ENCODE measurements around the gene RALGPS2. TPM values are rescaled to one million over a fixed set of nuclear protein-coding genes. Genes with fewer than 3 reads are reported as not detected.

RALGPS2 gene
- total and polyA plus RNA-seq, 2 of the 8 experiments (the other 6 are each of a cell fraction or from before 2014, with no cell fraction given): 6.7 to 38.0 TPM

DNA sequence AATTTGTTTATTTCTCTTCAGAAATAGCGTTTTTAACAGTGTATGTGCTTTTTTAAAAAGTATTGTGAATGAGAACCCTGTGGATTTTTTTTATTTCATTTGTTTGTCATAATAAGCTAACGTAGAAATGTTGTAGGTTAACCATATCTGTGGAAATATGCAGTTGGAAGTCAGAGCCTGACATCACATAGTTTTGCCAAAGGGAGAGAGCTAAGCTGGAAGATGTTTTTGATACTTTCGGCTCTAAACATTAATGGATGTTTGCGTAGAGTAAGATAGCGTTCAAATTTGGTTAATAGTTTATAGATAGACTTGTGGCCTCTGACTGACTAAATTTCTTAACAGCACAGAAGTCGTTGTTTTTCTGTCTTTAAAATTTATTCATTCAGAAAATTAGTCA, 193.3 kb downstream of the RALGPS2 start:
- CTCF ChIA-PET (ENCODE audit: partially characterized antibody): interaction anchor here (2.2 kb wide), 1 partner anchor 84 kb away, joined by 11 read pairs; no protein-coding TSS in a partner anchor
- Histone ChIP-seq H3K23me2 (ENCODE audit: low read depth, low read length) (no peaks in the 10 kb centered on the region), H4K91ac (replicated peaks; ENCODE audit: insufficient read length, low read length) (no peak overlapping the region), H3K56ac (replicated peaks; ENCODE audit: insufficient read length, low read depth, low read length) (no peak overlapping the region), H3K4ac (replicated peaks; ENCODE audit: insufficient read length, low read depth, low read length) (no peak overlapping the region), H2BK120ac (replicated peaks; ENCODE audit: low read depth, low read length) (no peak overlapping the region), H2BK12ac (ENCODE audit: low read depth, low read length) (no peak overlapping the region), H3K27me3 (replicated peaks in 1 of 4; ENCODE audit: control insufficient read depth in 3 of 4, extremely low read depth in 1 of 4, insufficient read depth in 3 of 4, low read length in 3 of 4) (no peaks in the 10 kb centered on the region), H3K14ac (ENCODE audit: insufficient read length) (no peak overlapping the region), H3K4me3 (ENCODE audit: extremely low read depth in 1 of 4, insufficient read depth in 2 of 4, low read depth in 3 of 4, low read length in 4 of 4) (no peak overlapping the region), H3K18ac (ENCODE audit: extremely low read depth, low read length) (no peak overlapping the region), H3K9me3 (ENCODE audit: insufficient read depth in 2 of 2, low read depth in 1 of 2, low read length in 1 of 2) (no peaks in the 10 kb centered on the region), H3K79me1 (ENCODE audit: low read depth, low read length) (no peaks in the 10 kb centered on the region), H4K20me1 (replicated peaks in 1 of 2; ENCODE audit: control insufficient read depth in 1 of 2, insufficient read depth in 2 of 2, low read length in 2 of 2) (no peaks in the 10 kb centered on the region), H3K36me3 (ENCODE audit: control insufficient read depth in 2 of 4, insufficient read depth in 4 of 4, low read length in 3 of 4) (peaks cover 0 to 5% (median 1%) of the 10 kb centered on the region in 4 experiments; a peak in 2 of 8 replicates), H2BK5ac (ENCODE audit: low read depth, low read length) (no peak overlapping the region), H2AFZ (ENCODE audit: low read length) (no peak overlapping the region), H2AK5ac (ENCODE audit: low read depth, low read length) (no peak overlapping the region), H4K5ac (ENCODE audit: insufficient read length, low read depth, low read length) (no peak overlapping the region), H3K4me2 (ENCODE audit: insufficient read depth in 1 of 2, low read depth in 2 of 2, low read length in 2 of 2) (no peak overlapping the region), H3K9ac (replicated peaks in 1 of 4; ENCODE audit: extremely low read depth in 1 of 4, low read depth in 3 of 4, low read length in 3 of 4) (no peak overlapping the region), H2BK20ac (ENCODE audit: low read length) (no peak overlapping the region), H3K27ac (ENCODE audit: low read depth, low read length) (no peak overlapping the region), H3K79me2 (ENCODE audit: control insufficient read depth in 1 of 2, insufficient read depth in 2 of 2, low read length in 2 of 2) (no peaks in the 10 kb centered on the region), H3K23ac (ENCODE audit: insufficient read length) (no peak overlapping the region), H4K8ac (ENCODE audit: extremely low read depth, insufficient read depth, low read length) (no peak overlapping the region), H3K4me1 (replicated peaks in 1 of 4; ENCODE audit: control insufficient read depth in 3 of 4, insufficient read depth in 4 of 4, low read length in 3 of 4) (0 out of 7 replicates have a peak, but pooled peaks cover 0 to 2% (median 0%) of the 10 kb centered on the region in 4 experiments), H2BK15ac (ENCODE audit: low read length) (no peak overlapping the region)
- FAIRE-seq: no peak
- POLR2A ChIA-PET (ENCODE audit: partially characterized antibody): no interaction called here
- 90% methylated on average over 6 of the region's 6 CpGs; no CpG with 5 or more reads in 1 of the 2 experiments for WGBS, 2 experiments (ENCODE audit: extremely low coverage in 1 of 2, insufficient coverage in 1 of 2, insufficient read length in 1 of 2, insufficient replicate concordance in 2 of 2, low coverage in 1 of 2, low lambda C conversion rate in 2 of 2, missing lambda C conversion rate in 1 of 2)
- DNase-seq (ENCODE audit: low read depth in 1 of 2, low spot score in 2 of 2): no peak
- TF ChIP-seq SRF (IDR thresholded peaks at IDR 0.05; ENCODE audit: low read depth, low read length) (no peak), E2F6 (IDR thresholded peaks at IDR 0.05) (no peak), SP2 (IDR thresholded peaks at IDR 0.05; ENCODE audit: low read length) (no peak), ASH2L (IDR thresholded peaks at IDR 0.05; ENCODE audit: low read length) (no peak), BCL11A (IDR thresholded peaks at IDR 0.05; ENCODE audit: low read depth in 2 of 2, low read length in 2 of 2) (no peak), CTBP2 (IDR thresholded peaks at IDR 0.05; ENCODE audit: borderline replicate concordance, insufficient read depth, insufficient read length, low read length) (no peak), CEBPB (IDR thresholded peaks at IDR 0.05; ENCODE audit: low read depth, low read length) (no peak), SP4 (IDR thresholded peaks at IDR 0.05; ENCODE audit: low read length) (no peak), EZH2 (IDR thresholded peaks at IDR 0.05; ENCODE audit: low read depth, low read length, severe bottlenecking) (no peak), KDM1A (IDR thresholded peaks at IDR 0.05; ENCODE audit: borderline replicate concordance, low read length) (no peak)
- TF ChIP-seq, protein P1, sequence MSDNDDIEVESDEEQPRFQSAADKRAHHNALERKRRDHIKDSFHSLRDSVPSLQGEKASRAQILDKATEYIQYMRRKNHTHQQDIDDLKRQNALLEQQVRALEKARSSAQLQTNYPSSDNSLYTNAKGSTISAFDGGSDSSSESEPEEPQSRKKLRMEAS (IDR thresholded peaks at IDR 0.05): no peak
- TF ChIP-seq, protein P2, sequence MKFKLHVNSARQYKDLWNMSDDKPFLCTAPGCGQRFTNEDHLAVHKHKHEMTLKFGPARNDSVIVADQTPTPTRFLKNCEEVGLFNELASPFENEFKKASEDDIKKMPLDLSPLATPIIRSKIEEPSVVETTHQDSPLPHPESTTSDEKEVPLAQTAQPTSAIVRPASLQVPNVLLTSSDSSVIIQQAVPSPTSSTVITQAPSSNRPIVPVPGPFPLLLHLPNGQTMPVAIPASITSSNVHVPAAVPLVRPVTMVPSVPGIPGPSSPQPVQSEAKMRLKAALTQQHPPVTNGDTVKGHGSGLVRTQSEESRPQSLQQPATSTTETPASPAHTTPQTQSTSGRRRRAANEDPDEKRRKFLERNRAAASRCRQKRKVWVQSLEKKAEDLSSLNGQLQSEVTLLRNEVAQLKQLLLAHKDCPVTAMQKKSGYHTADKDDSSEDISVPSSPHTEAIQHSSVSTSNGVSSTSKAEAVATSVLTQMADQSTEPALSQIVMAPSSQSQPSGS (IDR thresholded peaks at IDR 0.05; ENCODE audit: low read length): no peak
